HG02763 (cell line): ENCODE measurements around the gene RNF126.
A peak's percentile ranks its signal among the peaks of the same experiment; 100 is the strongest.

Source experiments
- ATAC-seq: cut with Tn5 transposase; IDR thresholded peaks from one replicate; pipeline ENCODE4 v1.9.1; 2021; ENCODE audit warnings: mild to moderate bottlenecking, moderate library complexity; ENCODE audit not compliant: unreplicated experiment

Gene RNF126

GRCh38 chr19:664913-665443 lies 2.0 kb upstream of the RNF126 start:
- no peak for ATAC-seq

DNA sequence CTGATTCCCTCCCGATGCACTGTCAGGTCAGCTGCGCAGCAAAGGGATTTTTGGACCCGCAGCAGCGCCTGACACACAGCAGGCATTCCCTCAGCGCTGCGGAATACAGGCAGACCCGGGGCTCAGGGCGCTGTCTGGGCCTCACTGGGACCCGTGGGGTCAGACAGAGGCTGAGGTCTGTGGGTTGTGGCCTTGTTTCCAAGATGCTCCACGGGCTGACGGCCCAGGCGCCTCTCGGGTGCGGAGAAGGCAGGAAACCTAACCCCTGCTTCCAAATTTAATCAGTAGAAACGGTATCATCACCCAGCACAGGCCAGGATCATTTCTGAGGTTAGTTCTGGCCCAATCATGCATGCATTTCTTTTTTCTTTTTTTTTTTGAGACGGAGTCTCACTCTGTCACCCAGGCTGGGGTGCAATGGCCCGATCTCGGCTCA lies 686 bp upstream of the RNF126 start:
- ATAC-seq: no peak

GRCh38 chr19:662207-662961 lies 630 bp downstream of the RNF126 start:
- ATAC-seq: peak; percentile 6

DNA sequence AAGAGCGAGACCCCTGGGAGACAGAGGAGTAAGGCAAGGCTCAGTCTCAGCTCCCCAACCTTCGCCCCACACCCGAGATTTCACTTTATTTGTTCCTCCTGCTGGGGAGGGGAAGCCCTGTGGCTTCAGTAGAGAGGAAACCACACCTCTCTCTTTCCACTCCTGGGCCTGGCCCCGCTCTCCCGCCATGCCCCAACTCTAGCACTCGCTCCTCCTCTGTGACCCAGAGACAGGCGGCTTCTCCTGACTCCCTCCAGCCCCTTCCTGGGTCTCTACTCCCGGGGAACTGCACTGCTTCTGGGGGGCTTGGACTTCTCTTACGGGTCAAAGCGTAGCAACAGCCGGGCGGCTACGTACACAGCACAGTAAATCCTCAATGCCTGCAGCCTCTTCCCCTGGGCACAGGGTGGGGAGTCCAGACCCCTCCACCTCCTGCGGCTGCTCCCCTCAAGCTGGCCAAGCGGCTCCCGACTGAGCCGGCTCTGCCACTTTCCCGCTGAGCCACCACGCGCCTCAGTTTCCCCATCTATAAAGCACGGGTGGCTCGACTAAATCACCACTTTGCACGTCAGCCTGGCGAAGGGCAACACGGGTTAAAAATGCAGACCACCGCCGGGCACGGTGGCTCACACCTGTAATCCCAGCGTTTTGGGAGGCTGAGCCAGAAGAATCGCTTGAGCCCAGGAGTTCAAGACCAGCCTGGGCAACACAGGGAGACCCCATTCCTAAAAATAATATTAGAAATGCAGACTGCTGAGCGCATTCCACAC lies 1.4 kb downstream of the RNF126 start:
- no peak for ATAC-seq

GRCh38 chr19:660793-661426 lies 2.1 kb downstream of the RNF126 start:
- ATAC-seq: no peak

GRCh38 chr19:658916-659839 lies 3.8 kb downstream of the RNF126 start:
- ATAC-seq: no peak

DNA sequence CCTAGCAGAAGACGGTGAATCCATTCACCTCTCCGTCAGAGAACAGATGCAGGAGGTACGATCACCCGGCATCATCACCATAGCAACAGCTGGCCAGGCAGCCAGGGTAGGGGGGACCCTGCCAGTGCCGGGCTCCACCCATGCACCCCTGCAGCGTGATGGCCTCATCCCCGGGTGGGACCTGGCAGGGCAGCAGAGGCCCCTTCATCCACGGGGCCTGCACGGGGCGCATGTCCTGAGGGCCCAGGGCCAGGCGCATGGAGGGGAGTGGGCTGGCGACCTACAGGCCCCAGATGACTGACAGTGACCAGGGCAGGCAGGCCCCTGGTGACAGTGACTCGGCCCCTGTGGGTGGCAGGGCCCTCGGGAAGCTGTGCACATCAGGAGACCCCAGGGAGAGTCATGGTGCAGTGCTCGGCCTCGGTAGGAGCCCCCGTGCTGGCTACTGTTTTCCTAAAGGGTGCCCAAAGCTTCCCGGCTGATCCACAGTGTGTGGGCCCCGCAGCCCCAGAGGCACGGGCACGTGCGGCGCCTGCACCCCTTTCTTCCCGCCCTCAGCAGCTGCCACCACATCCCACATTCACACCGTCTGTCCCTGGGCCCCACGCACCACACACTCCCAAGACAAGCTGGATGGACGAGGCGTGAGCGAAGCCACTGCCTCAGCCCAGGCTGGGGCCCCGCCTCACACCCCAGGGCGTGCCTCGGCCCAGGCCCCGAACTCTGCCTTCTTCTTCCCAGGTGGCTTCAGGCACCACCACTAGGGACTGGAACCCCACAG lies 4.8 kb downstream of the RNF126 start:
- ATAC-seq: no peak

DNA sequence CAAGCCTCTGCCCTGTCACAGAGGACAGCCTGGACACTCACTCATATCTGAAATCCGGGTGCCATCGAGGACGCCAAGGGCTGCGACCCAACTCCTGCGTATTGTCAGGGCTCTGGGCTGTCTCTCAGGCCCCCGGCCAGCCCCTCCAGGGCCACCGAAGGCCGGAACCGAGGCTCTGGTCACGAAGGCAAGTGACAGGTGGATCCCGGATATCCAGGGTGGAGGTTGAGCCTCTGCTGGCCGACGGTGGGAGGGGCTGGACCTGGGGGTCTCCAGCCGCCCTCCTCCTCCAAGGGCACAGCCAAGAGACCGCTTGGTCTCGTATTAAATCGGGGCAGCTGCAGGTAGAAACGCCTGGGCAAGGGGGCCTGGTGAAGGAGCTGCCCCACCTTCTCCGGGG lies 5.4 kb downstream of the RNF126 start:
- no peak for ATAC-seq

DNA sequence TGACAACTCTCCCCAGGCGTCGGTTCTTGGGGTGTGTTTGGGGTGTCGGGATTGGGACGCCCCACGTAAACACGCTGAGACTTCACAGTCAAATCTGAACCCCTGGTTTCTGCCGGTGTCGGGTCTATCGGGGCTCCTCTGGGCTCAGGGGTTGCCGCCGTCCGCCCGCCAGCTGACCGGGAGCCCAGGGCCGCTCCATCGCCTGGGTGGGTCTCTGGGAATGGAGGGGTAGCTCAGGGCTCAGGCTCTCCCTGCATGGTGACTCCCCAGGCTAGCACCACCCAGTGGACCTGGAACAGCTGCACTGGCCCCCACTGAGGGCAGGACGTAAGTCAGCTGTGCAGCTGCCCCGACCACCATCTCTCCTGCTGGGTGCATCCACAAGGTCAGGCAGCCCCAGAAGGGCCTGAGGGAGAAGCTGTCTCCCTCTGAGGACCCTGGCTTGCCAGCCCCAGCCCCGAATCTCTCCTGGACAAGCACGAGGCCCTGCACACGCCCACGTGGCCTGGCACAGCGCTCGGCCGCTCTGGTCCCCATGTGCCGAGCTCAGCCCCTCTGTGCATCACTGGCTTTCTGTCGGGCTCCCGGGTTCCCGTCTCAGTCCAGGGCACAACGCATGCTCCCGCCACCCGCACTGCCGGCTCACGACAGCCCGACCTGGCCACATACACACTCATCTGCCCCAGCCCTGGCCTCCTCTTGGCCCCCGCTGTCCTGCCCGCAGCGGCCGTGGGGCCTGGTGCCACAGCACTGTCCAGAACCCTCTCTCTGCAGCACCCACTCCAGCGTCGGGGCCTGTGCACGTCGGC lies 6.1 kb downstream of the RNF126 start:
- ATAC-seq: no peak

DNA sequence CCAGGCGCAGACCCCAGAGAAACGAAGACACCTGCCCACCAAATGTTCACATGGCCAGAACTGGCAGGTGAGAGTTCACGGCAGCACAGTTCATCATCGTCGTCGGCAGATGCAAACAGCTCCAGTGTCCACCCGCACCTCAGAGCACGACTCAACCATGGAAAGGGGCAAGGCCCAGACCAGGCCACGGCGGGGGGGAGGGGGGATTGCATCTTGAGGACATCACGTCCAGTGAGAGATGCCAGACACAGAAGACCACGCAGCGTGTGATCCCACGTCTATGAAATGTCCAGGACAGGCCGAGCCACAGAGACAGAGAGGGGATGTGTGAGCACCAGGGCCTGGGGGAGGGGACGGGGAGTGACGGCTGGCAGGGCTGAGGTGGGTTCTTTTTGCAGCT lies 7.3 kb downstream of the RNF126 start:
- ATAC-seq: no peak

DNA sequence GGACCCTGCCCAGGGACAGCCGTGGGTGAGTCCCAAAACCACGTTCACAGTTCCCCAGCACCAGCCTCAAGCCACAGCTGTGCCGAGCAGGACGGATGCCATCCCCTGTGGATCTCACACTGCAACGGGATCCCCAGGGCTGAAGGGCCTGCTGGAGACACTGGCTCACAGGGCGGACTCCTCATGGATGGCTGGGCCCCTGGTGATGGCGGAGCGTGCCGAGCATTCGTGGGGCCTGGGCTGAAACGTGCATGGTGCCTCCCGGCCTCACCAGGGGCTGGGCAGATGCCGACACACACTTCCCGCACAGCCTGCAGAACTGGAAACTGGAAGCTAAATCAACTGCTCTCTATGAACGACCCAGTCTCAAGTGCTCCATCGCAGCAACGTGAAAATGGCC lies 9.6 kb downstream of the RNF126 start:
- ATAC-seq: no peak

- ATAC-seq: no peak
Observed at GRCh38 chr19:652467-653389, 10.3 kb downstream of the RNF126 start.

DNA sequence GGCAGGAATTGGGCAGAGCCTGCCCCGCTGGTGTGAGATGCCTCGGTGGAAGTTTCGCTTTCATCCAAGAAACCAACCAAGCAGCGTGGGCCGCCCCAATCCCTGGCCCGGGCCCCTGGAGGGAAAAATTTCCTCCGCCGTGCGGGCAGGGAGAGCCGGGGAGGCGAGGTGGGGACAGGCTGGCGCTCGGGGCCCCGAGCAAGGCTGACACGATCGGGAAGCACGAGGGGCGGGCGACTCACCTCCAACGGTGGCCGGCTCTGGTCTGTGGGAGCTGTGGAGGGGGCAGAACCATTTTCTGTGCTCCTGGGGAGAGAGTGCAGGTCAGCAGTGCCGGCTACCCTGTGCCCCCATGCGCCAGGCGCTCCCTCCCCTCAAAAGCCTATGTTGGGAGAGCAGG lies 11.0 kb downstream of the RNF126 start:
- no peak for ATAC-seq

GRCh38 chr19:651114-651818 lies 11.7 kb downstream of the RNF126 start:
- ATAC-seq: no peak

DNA sequence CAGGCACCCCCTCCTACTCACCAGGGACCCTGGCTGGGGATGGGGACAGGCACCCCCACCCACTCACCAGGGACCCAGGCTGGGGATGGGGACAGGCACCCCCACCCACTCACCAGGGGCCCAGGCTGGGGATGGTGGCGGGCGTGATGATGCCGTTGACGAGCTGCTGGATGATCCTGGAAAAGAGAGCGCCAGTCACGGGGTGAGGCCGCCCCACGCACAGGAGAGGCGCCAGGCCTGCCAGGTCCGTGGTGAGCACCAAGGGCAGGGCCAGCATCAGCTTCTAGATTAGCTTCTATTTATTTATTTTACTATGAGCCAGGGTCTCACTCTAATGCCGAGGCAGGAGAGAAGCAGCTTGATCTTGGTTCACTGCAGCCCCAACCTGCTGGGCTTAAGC lies 12.9 kb downstream of the RNF126 start:
- ATAC-seq: no peak

DNA sequence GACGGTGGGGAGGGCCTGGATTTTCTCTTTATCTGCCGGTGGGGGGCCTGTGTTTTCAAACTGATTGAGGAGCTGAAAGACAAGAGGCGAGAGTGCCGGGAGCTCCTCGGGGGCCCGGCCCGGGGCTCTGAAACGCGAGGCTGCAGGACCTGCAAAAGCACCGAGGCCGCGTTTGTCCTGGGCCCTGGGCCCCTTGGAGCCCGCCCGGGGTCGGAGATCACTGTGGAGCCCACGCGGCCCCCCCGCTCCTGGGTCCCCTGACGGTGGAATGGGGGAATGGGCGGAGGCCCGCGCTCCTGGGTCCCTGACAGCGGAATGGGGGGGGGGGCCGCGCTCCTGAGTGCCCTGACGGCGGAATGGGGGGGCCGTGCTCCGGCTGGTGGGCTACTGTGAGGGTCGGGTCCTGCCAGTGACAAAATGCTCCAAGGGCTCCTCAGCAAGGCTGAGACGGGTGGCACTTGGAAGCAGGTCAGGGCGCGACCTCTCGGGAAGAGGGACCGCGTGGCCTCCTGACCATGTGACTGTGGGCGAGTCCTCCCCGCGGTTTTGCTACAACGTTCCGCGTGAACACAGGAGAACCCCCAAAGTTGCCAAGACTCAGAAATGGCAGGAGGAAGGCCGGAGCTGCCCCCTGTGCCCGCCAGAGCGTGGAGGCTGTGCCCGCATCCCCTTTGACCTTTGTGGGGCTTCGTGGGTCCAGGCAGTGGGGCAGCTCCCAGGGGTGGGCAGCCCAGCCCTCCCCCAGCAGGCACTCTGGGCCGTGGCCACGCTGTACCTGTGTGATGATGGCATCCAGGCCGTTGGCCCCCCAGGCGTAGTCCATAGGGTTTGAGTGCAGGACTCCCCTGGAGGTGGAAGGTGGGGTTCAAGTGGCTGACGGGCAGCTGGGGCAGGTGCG lies 13.9 kb downstream of the RNF126 start:
- no peak for ATAC-seq
